ENCODE data around the gene KRTAP10-9.

Gene KRTAP10-9

DNA sequence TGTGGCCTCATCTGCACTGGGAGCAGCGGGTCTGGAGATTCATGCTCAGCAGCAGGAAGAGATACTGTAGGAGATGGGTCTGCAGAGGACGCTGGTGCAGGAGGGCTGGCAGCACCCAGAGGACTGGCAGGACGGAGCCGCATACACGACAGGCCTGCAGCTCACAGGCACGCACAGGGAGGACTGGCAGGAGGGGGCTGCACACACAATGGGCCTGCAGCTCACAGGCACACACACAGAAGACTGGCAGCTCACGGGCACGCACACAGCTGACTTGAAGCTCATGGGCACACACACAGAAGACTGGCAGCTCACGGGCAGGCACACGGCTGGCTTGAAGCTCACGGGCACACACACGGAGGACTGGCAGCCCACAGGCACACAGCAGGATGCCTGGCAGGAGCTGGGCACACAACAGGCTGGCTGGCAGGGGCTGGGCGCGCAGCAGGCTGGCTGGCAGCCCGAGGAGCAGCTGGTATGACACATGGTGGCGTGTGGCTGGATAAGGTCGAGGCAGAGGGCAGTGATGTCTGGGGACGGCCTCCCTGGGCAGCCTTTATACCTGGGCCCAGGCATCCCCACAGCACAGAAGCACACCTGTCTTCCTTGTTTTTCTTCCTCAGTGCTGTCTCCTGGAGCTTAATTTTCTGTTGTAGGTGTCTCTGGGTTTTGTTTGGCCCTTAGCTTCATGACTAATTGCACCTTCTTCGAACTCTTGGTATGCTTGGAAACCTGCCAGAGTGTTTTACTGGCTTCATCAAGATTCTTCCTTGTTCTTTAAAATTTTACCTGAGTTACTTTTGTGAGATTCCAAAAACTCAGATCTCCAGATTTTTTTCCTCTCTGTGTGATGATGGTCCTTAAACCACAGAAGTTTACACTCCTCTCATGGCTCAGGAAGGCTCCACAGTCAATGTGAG, 39.8 kb downstream of the KRTAP10-9 start, which contains the start of gene KRTAP12-2:
Gene KRTAP12-2 (minus strand): TSS at position 527 of the 920 bp plus-strand sequence. CDS start 41 bp downstream, at position 486.
- DNase-seq (ENCODE audit: low spot score), result no peak

DNA sequence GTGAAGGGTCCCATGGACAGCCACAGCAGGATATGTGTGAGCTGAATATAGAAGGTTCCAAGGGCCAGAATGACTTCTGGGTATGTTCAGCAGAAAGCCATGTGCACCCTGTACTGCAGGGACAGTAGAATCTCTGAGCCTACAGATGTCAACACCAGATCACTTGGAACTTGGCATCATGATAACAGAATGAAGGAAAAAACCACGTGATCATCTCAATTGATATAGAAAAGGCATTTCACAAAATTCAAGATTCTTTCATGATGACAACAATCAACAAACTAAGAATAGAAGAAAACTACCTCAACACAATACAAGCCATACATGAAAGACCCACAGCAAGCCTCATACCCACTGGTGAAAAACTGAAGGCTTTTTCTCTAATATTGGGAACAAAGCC, 40.7 kb downstream of the KRTAP10-9 start:
- no peak for DNase-seq (ENCODE audit: low spot score)

DNA sequence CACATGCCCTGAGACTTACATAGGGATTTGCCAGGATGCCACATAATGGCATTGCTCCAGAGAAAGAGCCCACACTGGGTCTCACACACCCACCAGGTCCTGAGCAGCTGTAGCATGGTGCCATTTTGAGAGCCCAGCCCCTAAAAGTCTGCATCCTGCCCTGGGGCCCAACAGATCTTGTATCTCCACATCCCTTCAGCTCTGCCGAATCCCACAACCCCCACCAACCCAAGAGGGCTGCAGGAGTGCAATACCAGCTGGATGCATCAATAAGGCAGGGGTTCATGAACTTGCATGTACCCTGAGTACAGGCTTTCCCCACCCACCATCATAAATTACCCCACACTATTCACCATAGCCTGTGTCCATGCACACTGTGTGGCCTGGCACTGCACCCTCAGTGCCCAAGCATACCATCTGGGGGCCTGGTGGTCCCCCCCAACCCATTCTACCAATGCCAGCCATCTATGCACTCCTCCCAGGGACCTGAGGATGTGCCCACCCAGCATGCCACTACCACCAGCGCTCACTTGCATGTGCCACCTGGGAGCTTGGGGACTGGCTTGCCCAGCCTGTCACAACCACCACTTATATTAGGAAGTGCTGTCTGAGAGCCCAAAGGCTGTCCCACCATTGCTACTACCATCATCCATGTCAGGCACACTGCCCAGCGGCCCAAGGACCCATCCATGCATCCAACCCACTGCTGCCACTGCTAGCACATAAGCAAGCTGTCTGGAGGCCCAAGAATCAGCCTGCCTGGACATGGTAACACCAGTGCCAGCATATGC, 43.9 kb downstream of the KRTAP10-9 start:
- DNase-seq (ENCODE audit: low spot score), result no peak

DNA sequence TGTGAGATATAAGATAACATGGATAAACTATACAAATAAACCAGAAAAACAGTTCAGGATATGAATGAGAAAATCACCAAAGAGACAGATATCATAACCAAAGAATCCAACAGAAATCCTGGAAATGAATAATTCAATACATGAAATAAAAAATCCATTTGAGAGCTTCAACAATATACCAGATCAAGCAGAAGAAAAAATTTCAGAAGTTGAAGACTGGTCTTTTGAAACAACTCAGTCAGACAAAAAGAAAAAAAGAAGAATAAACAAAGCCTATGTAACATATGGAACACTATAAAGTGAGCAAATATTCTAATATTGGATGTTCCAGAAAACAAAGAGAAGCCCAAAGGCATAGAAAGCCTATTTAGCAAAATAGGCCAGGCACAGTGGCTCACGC, 45.0 kb downstream of the KRTAP10-9 start:
- no peak for DNase-seq (ENCODE audit: low spot score)

DNA sequence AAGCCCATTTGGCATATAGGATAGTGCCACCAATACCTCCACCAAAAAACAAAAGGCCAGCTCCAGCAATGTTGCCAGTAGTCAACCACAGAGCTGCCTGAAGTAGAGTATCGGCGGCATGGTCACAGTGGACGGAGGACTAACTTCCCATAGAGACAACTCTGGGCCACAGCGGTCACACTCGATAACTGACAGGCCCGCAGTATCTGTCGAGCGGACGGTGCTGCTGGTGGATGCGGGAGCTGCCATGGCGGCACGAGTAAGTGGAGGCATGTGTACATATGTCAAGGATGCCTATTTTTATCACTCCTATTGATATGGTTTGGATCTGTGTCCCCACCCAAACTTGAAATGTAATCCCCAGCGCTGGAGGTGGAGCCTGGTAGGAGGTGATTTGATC, 51.0 kb downstream of the KRTAP10-9 start:
- no peak for DNase-seq (ENCODE audit: low spot score)

Data from hematopoietic multipotent progenitor cell treated with erythropoietin and hydrocortisone succinate and interleukin-3 and kit ligand, for 15 days (in vitro differentiated cells).